Measurements from ENCODE around the gene ZBED1.
"Not testable (repeated sequence)": the region's sequence is repeated elsewhere in the genome, so short reads cannot be mapped to it uniquely, and the experiment has no call there.

ZBED1 gene

GRCh38 chrX:2497961-2498780 lies 2.6 kb downstream of the ZBED1 start:
- DNase-seq (ENCODE audit: low spot score): no peak

DNA sequence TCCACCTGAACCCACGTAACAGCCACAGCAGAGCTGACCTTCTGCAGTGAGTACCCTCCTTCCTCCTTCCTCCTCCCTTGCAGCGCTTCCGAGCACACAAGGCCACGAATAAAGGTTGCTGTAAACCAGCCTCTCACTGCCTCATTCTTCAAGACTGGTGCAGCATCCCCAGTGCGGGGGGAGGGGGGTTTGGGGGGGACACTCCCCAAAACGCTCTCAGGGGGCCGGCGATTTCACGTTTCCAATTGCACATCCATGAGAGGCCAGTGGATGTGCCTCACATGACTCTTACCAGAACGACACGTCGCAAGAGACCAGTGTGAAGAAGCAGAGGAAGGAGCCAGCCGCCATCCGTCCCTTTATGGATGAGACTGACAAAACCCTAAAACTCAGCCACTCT lies 5.2 kb downstream of the ZBED1 start:
- no peak for DNase-seq (ENCODE audit: low spot score)

DNA sequence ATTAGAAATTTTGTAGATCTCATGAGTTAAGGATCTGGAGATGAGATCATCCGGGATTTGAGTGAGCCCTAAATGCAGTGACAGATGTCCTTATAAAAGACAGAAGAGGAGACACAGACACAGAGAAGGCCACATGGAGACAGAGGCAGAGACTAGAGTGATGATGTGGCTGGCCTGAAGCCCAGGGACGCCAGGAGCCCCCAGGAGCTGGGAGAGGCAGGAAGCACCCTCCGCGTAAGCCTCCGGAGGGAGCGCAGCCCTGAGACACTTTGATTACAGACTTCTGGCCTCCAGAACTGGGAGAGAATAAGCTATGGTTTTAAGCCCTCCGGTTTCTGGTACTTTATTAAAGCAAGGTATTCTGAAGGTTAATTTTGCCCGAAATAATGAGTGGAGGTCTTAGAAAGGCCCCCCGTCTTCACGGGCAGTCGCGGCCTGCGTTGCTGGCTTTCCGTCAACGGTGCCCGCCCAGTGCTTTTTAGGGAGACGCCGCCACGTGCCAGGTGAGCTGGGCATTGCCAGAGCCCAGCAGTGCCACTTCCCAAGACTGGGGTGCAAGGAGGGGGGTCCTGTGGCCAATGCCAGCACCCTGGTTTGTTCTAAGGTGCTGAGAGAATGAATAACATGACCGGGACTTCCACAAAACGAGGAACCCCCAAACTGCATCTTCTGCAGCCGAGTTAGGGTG lies 8.1 kb downstream of the ZBED1 start:
- DNase-seq (ENCODE audit: low spot score): no peak

DNA sequence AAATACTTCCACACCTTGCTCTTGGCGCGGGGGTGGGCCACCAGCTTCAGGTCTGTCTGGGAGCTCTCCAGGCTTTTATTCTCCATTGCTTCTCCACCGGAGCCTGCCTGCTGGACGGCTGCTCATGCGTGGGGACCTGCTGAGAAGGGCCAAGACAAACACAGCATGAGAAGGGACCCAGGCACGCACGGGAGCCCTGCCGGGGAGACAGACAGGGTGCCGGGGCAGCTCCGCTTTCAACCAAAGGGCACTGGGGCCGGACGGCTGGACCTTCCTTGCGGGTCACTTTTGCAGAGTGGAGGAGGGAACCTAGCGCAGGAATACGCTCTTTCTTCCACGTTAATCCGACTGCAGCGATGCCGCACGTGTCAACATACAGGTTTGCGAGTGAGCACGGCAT lies 10.1 kb downstream of the ZBED1 start:
- no peak for DNase-seq (ENCODE audit: low spot score)

DNA sequence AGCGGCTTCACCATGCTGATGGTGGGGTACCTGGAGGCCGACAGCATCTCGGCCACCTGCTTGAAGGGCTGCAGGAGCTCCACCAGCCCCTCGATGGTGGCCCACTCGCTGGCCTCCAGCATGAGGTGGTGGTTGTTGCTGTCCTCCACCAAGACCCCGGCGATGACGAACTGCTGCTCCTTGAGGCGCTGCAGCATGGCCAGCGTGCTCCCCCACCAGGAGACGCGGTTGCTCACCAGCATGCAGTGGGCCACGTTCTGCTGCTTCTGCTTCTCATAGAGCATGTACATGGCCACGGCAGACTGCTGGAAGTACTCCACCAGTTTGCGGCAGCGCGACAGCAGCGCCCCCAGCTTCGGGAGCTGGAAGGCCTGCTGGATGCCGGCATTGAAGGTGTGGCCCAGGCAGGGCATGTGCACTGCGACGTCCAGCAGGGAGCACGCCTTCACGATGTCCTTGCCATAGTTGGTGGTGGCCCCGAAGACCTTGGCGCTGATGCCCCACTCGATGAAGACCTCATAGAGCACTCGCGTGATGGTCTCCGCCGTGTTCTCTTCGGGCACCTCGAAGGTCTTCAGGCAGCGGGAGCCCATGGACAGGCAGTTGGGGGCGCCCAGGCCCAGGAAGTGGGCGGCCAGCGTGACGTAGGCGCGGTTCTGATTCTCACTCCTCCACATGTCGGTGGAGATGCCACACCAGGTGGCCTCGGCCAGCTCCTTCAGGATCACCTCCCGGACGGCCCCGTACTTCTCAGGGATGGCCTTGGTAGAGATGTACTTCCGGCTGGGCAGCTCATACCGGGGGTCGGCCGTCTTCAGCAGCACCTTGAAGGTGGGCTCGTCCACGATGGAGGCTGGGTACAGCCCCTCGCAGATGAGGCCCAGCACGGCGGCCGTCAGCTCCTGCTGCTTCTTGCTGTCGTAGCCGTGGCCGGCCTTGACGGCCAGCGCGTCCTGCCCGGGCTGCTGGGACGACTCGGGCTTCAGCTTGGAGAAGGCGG lies 11.0 kb downstream of the ZBED1 start:
- no peak for DNase-seq (ENCODE audit: low spot score)

- DNase-seq (ENCODE audit: low spot score): no peak
Measured at GRCh38 chrX:2488621-2489285, 12.0 kb downstream of the ZBED1 start.

GRCh38 chrX:2487366-2487765 lies 13.4 kb downstream of the ZBED1 start:
- DNase-seq (ENCODE audit: low spot score): no peak

- no peak for DNase-seq (ENCODE audit: low spot score)
Measured at GRCh38 chrX:2486476-2487133, 14.2 kb downstream of the ZBED1 start.

GRCh38 chrX:2485789-2486345 lies 14.9 kb downstream of the ZBED1 start:
- no peak for DNase-seq (ENCODE audit: low spot score)

- DNase-seq (ENCODE audit: low spot score): no peak
Measured at GRCh38 chrX:2484721-2485648, 15.8 kb downstream of the ZBED1 start.

- DNase-seq (ENCODE audit: low spot score): no peak
Measured at GRCh38 chrX:2484256-2484655, 16.5 kb downstream of the ZBED1 start.

GRCh38 chrX:2483398-2484060 lies 17.2 kb downstream of the ZBED1 start:
- no peak for DNase-seq (ENCODE audit: low spot score)

- not testable (repeated sequence) for DNase-seq (ENCODE audit: low spot score)
Measured at GRCh38 chrX:2481597-2481996, 19.2 kb downstream of the ZBED1 start.

- not testable (repeated sequence) for DNase-seq (ENCODE audit: low spot score)
Measured at GRCh38 chrX:2479982-2480381, 20.8 kb downstream of the ZBED1 start.

- DNase-seq (ENCODE audit: low spot score): no peak
Measured at GRCh38 chrX:2479420-2479780, 21.4 kb downstream of the ZBED1 start.

DNA sequence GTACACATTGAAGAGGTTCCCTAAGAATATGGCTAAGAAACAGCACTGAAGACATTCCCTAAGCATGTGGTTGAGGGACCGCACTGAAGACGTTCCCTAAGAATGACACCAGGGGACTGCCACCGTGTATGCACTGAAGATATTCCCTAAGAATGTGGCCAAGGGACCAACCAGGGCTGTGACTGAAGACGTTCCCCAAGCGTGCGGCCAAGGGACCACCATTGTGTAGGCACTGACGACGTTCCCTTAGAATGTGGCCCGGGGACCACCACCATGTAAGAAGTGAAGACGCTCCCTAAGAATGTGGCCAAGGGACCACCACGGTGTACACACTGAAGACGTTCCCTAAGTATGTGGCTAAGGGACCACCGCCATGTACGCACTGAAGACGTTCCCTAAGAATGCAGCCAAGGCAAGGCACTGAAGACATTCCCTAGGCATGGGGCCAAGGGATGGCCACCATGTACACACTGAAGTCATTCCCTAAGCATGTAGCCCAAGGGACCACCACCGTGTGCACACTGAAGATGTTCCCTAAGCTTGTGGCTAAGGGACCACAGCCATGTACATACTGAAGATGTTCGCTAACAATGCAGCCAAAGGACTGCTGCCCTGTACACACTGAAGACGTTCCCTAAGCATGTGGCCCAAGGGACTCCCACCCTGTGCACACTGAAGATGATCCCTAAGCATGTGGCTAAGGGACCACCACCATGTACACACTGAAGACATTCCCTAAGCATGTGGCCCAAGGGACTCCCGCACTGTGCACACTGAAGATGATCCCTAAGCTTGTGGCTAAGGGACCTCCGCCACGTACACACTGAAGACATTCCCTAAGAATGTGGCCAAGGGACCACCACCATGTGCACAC lies 22.0 kb downstream of the ZBED1 start:
- DNase-seq (ENCODE audit: low spot score): no peak

- not testable (repeated sequence) for DNase-seq (ENCODE audit: low spot score)
Measured at GRCh38 chrX:2477313-2477712, 23.5 kb downstream of the ZBED1 start.

Data from hematopoietic multipotent progenitor cell treated with erythropoietin and hydrocortisone succinate and interleukin-3 and kit ligand, for 15 days (in vitro differentiated cells).